Cardiac muscle cell (in vitro differentiated cells and primary cell): ENCODE data around the gene ZFP36. TPM values are rescaled to one million over a fixed set of nuclear protein-coding genes. Genes with fewer than 3 reads are reported as not detected.
A peak's percentile ranks its signal among the peaks of the same experiment; 100 is the strongest.

Experiments used
- DNase-seq, 2 donors: peaks; one replicate each; pipeline versions ENCODE4 v3.0.0 to v3.0.0-alpha.2; 2010 to 2017; ENCODE audit warnings: low read depth in 1 of 2, low spot score in 1 of 2
- H3K27ac ChIP-seq: fragments of 200-600 bp; sonication (generic); 2 replicates; pipeline ENCODE4 v1.5.1; 2016
- H3K27me3 ChIP-seq: fragments of 200-600 bp; sonication (generic); 2 replicates; pipeline ENCODE4 v1.6.0; 2016; ENCODE audit warnings: control low read depth
- H3K36me3 ChIP-seq: fragments of 200-600 bp; sonication (generic); 2 replicates; pipeline ENCODE4 v1.5.1; 2016; ENCODE audit warnings: control low read depth
- H3K4me1 ChIP-seq: fragments of 200-600 bp; sonication (generic); 2 replicates; pipeline ENCODE4 v1.8.1; 2017; ENCODE audit warnings: low read depth, mild to moderate bottlenecking, mixed run types
- H3K4me3 ChIP-seq: fragments of 200-600 bp; sonication (generic); 2 replicates; pipeline ENCODE4 v1.5.1; 2016; ENCODE audit warnings: mild to moderate bottlenecking
- H3K9me3 ChIP-seq: fragments of 200-600 bp; sonication (generic); 2 replicates; pipeline ENCODE4 v1.5.1; 2017; ENCODE audit warnings: low read depth, mild to moderate bottlenecking, control low read depth
- polyA plus RNA-seq: library from polyadenylated mRNA; unstranded; fragments of >200 nt; fragmentation: Nextera tagmentation; extraction: Ambion mirVana; gene quantifications from 2 replicates; pipeline ENCODE4 v1.2.1, GENCODE V29; 2016
- total RNA-seq: library from RNA; depleted of rRNA; stranded (reverse); fragments of >200 nt; gene quantifications from 2 replicates; pipeline ENCODE4 v1.2.3, GENCODE V29; 2016
- TF ChIP-seq, protein P1 (sequence below): IDR thresholded peaks from 2 replicates; pipeline ENCODE4 v1.5.1; 2012; ENCODE audit warnings: low read depth, mild to moderate bottlenecking, low read length

Gene ZFP36
- total and polyA plus RNA-seq, 2 experiments from 2014 or later: 14.6 to 53.4 TPM

DNA sequence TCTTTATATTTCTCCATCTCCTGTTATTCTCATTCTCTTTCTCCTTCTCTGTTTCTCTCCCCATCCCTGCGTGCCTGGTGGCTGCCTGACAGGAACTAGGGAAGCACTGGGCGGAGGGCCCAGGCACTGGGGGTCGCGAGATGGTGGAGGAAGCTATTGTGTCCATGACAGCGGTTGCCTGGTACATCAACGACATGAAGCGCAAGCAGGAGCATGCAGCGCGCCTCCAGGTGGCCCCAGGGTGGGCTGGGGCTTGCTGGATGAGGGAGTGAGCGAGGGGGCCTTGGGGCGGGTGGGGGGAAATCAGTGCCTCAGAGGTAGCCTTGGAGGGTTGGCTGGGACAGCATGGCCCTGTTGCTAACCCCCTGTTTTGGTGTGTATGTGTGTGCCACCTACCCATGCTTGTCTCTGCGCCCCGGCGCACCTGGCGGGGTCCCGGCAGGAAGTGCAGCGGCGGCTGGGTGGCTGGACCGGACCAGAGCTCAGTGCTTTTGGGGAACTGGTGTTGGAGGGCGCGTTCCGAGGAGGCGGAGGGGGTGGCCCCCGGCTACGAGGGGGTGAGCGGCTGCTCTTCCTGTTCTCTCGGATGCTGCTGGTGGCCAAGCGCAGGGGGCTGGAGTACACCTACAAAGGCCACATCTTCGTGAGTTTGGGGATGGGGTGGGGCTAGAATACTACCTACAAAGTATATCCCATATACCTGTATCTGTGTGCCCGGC, 11.0 kb downstream of the ZFP36 start:
- Histone ChIP-seq H3K27me3 (no peaks in the 10 kb centered on the region), H3K27ac (no peak overlapping the region), H3K4me3 (no peak overlapping the region), H3K4me1 (peaks cover 4% of the 10 kb centered on the region), H3K9me3 (no peaks in the 10 kb centered on the region), H3K36me3 (peaks cover 45% of the 10 kb centered on the region)
- TF ChIP-seq, protein P1, sequence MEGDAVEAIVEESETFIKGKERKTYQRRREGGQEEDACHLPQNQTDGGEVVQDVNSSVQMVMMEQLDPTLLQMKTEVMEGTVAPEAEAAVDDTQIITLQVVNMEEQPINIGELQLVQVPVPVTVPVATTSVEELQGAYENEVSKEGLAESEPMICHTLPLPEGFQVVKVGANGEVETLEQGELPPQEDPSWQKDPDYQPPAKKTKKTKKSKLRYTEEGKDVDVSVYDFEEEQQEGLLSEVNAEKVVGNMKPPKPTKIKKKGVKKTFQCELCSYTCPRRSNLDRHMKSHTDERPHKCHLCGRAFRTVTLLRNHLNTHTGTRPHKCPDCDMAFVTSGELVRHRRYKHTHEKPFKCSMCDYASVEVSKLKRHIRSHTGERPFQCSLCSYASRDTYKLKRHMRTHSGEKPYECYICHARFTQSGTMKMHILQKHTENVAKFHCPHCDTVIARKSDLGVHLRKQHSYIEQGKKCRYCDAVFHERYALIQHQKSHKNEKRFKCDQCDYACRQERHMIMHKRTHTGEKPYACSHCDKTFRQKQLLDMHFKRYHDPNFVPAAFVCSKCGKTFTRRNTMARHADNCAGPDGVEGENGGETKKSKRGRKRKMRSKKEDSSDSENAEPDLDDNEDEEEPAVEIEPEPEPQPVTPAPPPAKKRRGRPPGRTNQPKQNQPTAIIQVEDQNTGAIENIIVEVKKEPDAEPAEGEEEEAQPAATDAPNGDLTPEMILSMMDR: no peak
- no peak for DNase-seq

DNA sequence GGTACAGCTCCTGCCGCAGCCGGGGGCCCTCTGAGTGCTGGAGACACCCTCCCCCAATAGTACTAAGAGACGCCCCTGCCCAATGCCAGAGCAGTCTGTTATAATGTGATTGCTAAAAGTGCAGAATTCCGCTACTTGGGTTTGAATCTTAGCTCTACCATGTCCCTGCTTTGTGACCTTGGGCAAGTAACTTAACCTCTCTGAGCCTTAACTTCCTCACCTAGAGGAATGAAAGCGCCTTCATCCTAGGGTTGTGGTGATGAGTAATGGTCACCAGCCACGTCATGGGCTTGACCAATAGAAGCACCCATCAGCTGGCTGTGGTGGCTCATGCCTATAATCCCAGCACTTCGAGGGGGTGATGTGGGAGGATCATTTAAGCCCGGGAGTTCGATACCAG, 12.4 kb downstream of the ZFP36 start:
- no peak for DNase-seq
- Histone ChIP-seq H3K27me3 (no peaks in the 10 kb centered on the region), H3K4me1 (peaks cover 4% of the 10 kb centered on the region), H3K36me3 (peaks cover 52% of the 10 kb centered on the region), H3K4me3 (no peak overlapping the region), H3K9me3 (no peaks in the 10 kb centered on the region), H3K27ac (no peak overlapping the region)
- TF ChIP-seq, protein P1: no peak

DNA sequence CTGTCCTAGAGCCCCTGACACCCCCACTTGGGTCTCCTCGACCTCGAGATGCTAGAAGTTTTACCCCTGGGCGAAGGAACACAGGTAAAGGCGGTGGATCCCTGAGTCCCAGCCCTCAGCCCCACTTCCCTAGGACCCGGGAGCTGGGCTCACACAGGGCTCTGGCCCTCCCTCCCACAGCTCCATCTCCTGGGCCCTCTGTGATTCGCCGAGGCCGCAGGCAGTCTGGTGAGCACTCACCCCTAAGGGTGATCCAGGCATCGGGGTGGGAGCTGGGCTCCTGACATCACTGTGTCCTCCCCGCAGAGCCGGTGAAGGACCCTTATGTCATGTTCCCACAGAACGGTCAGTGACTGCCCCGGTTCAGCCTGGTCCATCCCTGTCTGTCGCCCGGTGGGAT, 14.1 kb downstream of the ZFP36 start:
- H3K9me3 ChIP-seq: no peaks in the 10 kb centered on the region
- TF ChIP-seq, protein P1: no peak
- peaks cover 54% of the 10 kb centered on the region for H3K36me3 ChIP-seq
- H3K27me3 ChIP-seq: no peaks in the 10 kb centered on the region
- H3K27ac ChIP-seq: no peak overlapping the region
- no peaks in the 10 kb centered on the region for H3K4me1 ChIP-seq
- DNase-seq: no peak
- no peak overlapping the region for H3K4me3 ChIP-seq

DNA sequence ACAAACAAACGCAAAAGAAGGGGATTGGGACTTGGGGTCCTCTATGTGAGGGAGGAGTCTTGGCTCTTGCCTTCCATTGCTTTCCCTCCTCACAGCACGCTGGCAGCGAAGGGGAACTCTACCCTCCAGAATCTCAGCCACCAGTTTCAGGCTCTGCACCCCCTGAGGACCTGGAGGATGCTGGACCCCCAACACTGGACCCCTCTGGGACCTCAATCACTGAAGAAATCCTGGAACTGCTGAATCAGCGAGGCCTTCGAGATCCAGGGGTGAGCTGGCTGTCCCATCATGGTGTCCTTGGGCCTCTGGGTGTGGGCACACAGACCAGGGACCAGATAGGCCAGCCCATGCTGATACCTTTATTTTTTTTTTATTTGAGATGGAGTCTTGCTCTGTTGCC, 15.4 kb downstream of the ZFP36 start:
- no peaks in the 10 kb centered on the region for H3K4me1 ChIP-seq
- H3K36me3 ChIP-seq: peaks cover 54% of the 10 kb centered on the region
- DNase-seq: no peak
- TF ChIP-seq, protein P1: no peak
- H3K4me3 ChIP-seq: no peak overlapping the region
- no peak overlapping the region for H3K27ac ChIP-seq
- no peaks in the 10 kb centered on the region for H3K27me3 ChIP-seq
- no peaks in the 10 kb centered on the region for H3K9me3 ChIP-seq

GRCh38 chr19:39423258-39424086, 16.8 kb downstream of the ZFP36 start:
- Histone ChIP-seq H3K4me1 (peaks cover 3% of the 10 kb centered on the region), H3K27ac (peak overlapping the region; percentile 28), H3K9me3 (no peaks in the 10 kb centered on the region), H3K27me3 (no peaks in the 10 kb centered on the region), H3K4me3 (no peak overlapping the region), H3K36me3 (peaks cover 39% of the 10 kb centered on the region)
- TF ChIP-seq, protein P1: no peak
- DNase-seq: no peak
